Loucy (cell line): ENCODE measurements around the gene PLXNB1.

Experiments
- CTCF ChIP-seq: fragments of 200-600 bp; sonication (generic); conservative IDR thresholded peaks from 2 replicates; pipeline ENCODE4 v1.5.1; 2014; ENCODE audit warnings: mild to moderate bottlenecking, antibody characterized with exemption, low read length
- EZH2phosphoT487 ChIP-seq: fragments of 200-600 bp; IDR thresholded peaks from 2 replicates; pipeline ENCODE4 v1.6.1; 2018; ENCODE audit warnings: antibody characterized with exemption, mild to moderate bottlenecking, moderate library complexity, borderline replicate concordance

- TF ChIP-seq CTCF, result no peak
- no peak for TF ChIP-seq EZH2phosphoT487
Observed at GRCh38 chr3:48407542-48408099, 22.3 kb downstream of the PLXNB1 start.
